PC-9 (cell line): Measurements from ENCODE around the gene IFNL2. TPM values are rescaled to one million over a fixed set of nuclear protein-coding genes. Genes with fewer than 3 reads are reported as not detected.

Source experiments
- BruUV-seq: library from RNA; stranded (reverse); fragments of 400-500 nt; replicated peaks from 2 replicates; lab custom pipeline; 2021; lab: Mats Ljungman, UMichigan
- CTCF ChIA-PET: fragments of 300-600 bp; sonication (Branson Sonifier 250); formaldehyde crosslinking; loops from one replicate; lab custom pipeline; 2022; ENCODE audit warnings: antibody characterized with exemption; lab: Charles Lee
- POLR2A ChIA-PET: fragments of 300-600 bp; sonication (Branson Sonifier 250); formaldehyde crosslinking; loops from one replicate; lab custom pipeline; 2022; ENCODE audit warnings: antibody characterized with exemption; ENCODE audit not compliant: unreplicated experiment; lab: Charles Lee
- DNase-seq, 2 experiments: peaks; one replicate each; pipeline versions ENCODE4 v3.0.0 to v3.0.0-alpha.2; 2015 to 2022; ENCODE audit warnings: mixed read lengths in 1 of 2
- H2AFZ ChIP-seq: fragments of 200-600 bp; sonication (generic); 2 replicates; pipeline ENCODE4 v1.8.1; 2017; ENCODE audit warnings: antibody characterized with exemption
- H3F3A ChIP-seq: fragments of 200-600 bp; sonication (generic); 2 replicates; pipeline ENCODE4 v1.8.1; 2017; ENCODE audit warnings: antibody characterized with exemption, mild to moderate bottlenecking, low read depth; ENCODE audit not compliant: insufficient read depth
- H3K27ac ChIP-seq: fragments of 200-600 bp; sonication (generic); 2 replicates; pipeline ENCODE4 v1.6.1; 2016; ENCODE audit warnings: mixed run types
- H3K27me3 ChIP-seq: fragments of 200-600 bp; sonication (generic); 2 replicates; pipeline ENCODE4 v1.6.1; 2016; ENCODE audit warnings: low read depth, mixed run types; ENCODE audit not compliant: insufficient read depth
- H3K36me3 ChIP-seq: fragments of 200-600 bp; sonication (generic); 2 replicates; pipeline ENCODE4 v1.6.1; 2016; ENCODE audit warnings: low read depth, mixed run types
- H3K4me1 ChIP-seq: fragments of 200-600 bp; sonication (generic); replicated peaks from 2 replicates; pipeline ENCODE4 v1.6.1; 2016; ENCODE audit warnings: mixed run types; ENCODE audit not compliant: insufficient read depth
- H3K4me2 ChIP-seq: fragments of 200-600 bp; sonication (generic); 2 replicates; pipeline ENCODE4 v1.6.1; 2017; ENCODE audit warnings: mixed run types
- H3K4me3 ChIP-seq: fragments of 200-600 bp; sonication (generic); 2 replicates; pipeline ENCODE4 v1.6.1; 2016; ENCODE audit warnings: mixed run types
- H3K79me2 ChIP-seq: fragments of 200-600 bp; sonication (generic); 2 replicates; pipeline ENCODE4 v1.6.1; 2017; ENCODE audit warnings: low read depth, mixed run types
- H3K9me2 ChIP-seq: fragments of 200-600 bp; sonication (generic); 2 replicates; pipeline ENCODE4 v1.8.1; 2017; ENCODE audit warnings: mild to moderate bottlenecking; ENCODE audit not compliant: insufficient read depth
- H3K9me3 ChIP-seq: fragments of 200-600 bp; sonication (generic); 2 replicates; pipeline ENCODE4 v1.8.1; 2016; ENCODE audit warnings: low read depth; ENCODE audit not compliant: insufficient read depth
- H4K20me1 ChIP-seq: fragments of 200-600 bp; sonication (generic); 2 replicates; pipeline ENCODE4 v1.8.1; 2017; ENCODE audit not compliant: insufficient read depth
- CTCF ChIP-seq: fragments of 200-600 bp; sonication (generic); conservative IDR thresholded peaks from 2 replicates; pipeline ENCODE4 v1.6.1; 2017; ENCODE audit warnings: mixed run types, antibody characterized with exemption, mild to moderate bottlenecking, moderate library complexity
- EZH2 ChIP-seq: fragments of 200-600 bp; sonication (generic); IDR thresholded peaks from 2 replicates; pipeline ENCODE4 v1.8.0; 2017; ENCODE audit warnings: antibody characterized with exemption, low read depth
- intact Hi-C: fragments of 100-400 bp; cut with micrococcal nuclease; formaldehyde crosslinking; loops from one replicate; pipeline ENCODE4 v1.10.0; 2022; ENCODE audit not compliant: unreplicated experiment
- total RNA-seq: library from RNA; stranded (reverse); gene quantifications from 2 replicates; pipeline ENCODE4 v1.2.3, GENCODE V29; 2021

IFNL2 gene
- total RNA-seq, 1 experiment from 2014 or later = not detected

- POLR2A ChIA-PET = no interaction called here
- Histone ChIP-seq H4K20me1 (no peaks in the 10 kb centered on the region), H3K27me3 (no peaks in the 10 kb centered on the region), H3F3A (peaks cover 3% of the 10 kb centered on the region; the same call in 1 of the 2 replicates), H3K4me3 (no peak overlapping the region), H3K4me1 (peaks cover 5% of the 10 kb centered on the region; the same call in 1 of the 2 replicates), H3K4me2 (no peak overlapping the region), H2AFZ (no peak overlapping the region), H3K27ac (no peak overlapping the region), H3K9me3 (no peaks in the 10 kb centered on the region), H3K79me2 (no peaks in the 10 kb centered on the region), H3K9me2 (no peaks in the 10 kb centered on the region), H3K36me3 (no peaks in the 10 kb centered on the region)
- CTCF ChIA-PET = no interaction called here
- intact Hi-C loops = no loop called here
- BruUV-seq = no TSS peak
- DNase-seq = no peak
- TF ChIP-seq EZH2 (no peak), CTCF (no peak)
Observed at GRCh38 chr19:39276740-39277139, 8.5 kb downstream of the IFNL2 start.

GRCh38 chr19:39277598-39277997 lies 9.4 kb downstream of the IFNL2 start:
- POLR2A ChIA-PET = interaction anchor here (0.6 kb wide), 1 partner anchor 584 kb away, joined by 4 read pairs; no protein-coding TSS in a partner anchor
- Histone ChIP-seq H3K27ac (no peak overlapping the region), H3K4me1 (peaks cover 5% of the 10 kb centered on the region; the same call in 1 of the 2 replicates), H3K4me3 (no peak overlapping the region), H4K20me1 (no peaks in the 10 kb centered on the region), H3K9me3 (no peaks in the 10 kb centered on the region), H3K36me3 (no peaks in the 10 kb centered on the region), H3K4me2 (peak overlapping the region; percentile 45), H3K27me3 (no peaks in the 10 kb centered on the region), H2AFZ (no peak overlapping the region), H3K79me2 (no peaks in the 10 kb centered on the region), H3F3A (peaks cover 3% of the 10 kb centered on the region; the same call in 1 of the 2 replicates), H3K9me2 (no peaks in the 10 kb centered on the region)
- peak; percentile 43 to 77 for DNase-seq
- intact Hi-C loops = no loop called here
- no peak for TF ChIP-seq EZH2
- TF ChIP-seq CTCF = no peak
- BruUV-seq = no TSS peak
- CTCF ChIA-PET = no interaction called here

GRCh38 chr19:39282021-39282420 lies 13.8 kb downstream of the IFNL2 start:
- Histone ChIP-seq H3K36me3 (no peaks in the 10 kb centered on the region), H3K9me2 (no peaks in the 10 kb centered on the region), H4K20me1 (no peaks in the 10 kb centered on the region), H3K4me1 (peaks cover 5% of the 10 kb centered on the region; the same call in 1 of the 2 replicates), H3K27ac (no peak overlapping the region), H3K9me3 (peaks cover 6% of the 10 kb centered on the region; the same call in 1 of the 2 replicates), H3K79me2 (no peaks in the 10 kb centered on the region), H3K4me2 (no peak overlapping the region), H3K27me3 (no peaks in the 10 kb centered on the region), H3F3A (peaks cover 3% of the 10 kb centered on the region; the same call in 1 of the 2 replicates), H2AFZ (no peak overlapping the region), H3K4me3 (no peak overlapping the region)
- intact Hi-C loops = no loop called here
- DNase-seq = no peak
- TF ChIP-seq EZH2 (no peak), CTCF (no peak)
- no TSS peak for BruUV-seq
- POLR2A ChIA-PET = interaction anchor here (0.5 to 0.7 kb wide), 2 partner anchors 173 to 250 kb away, joined by 4 to 11 read pairs; partner anchors contain the start of gene FBXO27
- CTCF ChIA-PET = no interaction called here
